ENCODE results near the gene AHDC1.

The AHDC1 gene

GRCh38 chr1:27584453-27584852 is 19.5 kb downstream of the AHDC1 start:
- DNase-seq (ENCODE audit: low read depth), result no peak

DNA sequence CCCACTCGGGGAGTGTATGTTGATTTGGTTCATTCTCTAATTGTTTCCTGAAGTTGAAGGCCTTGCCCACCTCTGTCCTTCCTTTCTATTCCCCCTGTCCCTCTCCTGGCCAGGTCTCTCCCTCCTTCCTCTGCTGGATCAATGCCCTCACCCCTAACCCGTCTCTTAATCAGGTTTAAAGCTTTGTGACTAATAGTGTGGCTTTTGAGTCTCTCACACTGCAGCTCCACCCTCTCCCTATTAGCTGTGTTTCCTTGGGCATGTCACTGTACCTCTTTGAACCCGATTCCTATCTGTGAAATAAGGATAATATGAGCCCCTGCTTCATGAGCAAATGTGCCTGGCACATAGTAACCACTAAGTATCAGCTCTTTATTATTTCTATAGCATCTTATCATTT is 20.5 kb downstream of the AHDC1 start:
- no peak for DNase-seq (ENCODE audit: low read depth)

DNA sequence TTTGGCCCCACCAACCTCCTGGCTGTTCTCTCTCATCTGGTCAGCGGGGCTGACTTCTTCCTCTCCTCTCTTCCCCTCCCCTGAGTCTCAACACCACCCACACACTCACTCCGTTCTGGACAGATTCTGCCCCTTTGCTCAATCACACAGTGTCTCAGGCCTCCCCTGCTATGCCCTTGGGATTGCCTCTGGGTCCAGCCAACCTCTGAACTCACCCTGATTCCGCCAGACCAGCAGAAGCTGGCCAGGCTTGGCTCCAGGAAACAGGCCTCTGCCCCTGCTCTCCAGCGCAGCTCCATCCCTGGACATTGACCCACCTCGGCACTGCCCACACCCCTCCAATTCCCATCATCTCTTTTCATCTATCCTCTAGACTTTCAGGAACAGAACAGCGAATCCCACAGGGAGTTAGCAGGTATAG is 22.1 kb downstream of the AHDC1 start:
- no peak for DNase-seq (ENCODE audit: low read depth)

DNA sequence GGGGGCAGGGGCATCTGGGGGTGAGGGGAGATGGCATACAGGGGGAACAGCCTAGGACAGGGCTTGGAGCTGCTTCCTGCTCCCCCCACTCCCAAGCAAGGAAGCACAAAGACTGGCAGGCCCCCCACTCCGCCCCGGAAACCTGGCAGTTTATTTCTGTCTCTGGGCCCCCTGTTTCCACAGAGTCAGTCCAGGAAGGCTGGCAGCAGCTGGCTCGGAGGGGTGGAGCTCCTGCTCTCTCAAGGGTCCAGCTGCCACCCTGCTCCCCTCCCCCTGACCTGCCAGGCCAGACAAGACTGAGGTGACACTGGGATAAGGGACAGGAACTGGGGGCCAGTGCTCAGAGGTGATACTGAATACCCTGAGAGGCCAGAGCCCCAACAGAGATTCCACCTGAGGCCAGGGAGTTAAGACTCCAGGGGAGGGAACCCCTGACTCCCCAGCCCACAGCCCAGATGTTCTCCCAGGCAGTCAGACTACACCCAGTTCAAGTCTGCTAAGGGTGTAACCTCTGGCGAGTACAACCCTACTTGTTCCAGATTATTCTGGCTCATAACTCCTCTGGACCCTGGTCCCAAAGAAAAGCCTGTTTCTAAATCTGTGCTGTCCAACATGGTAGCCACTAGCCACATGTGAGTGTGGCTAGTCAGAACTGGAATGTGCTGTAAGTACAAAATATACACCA is 26.3 kb downstream of the AHDC1 start:
- no peak for DNase-seq (ENCODE audit: low read depth)

DNA sequence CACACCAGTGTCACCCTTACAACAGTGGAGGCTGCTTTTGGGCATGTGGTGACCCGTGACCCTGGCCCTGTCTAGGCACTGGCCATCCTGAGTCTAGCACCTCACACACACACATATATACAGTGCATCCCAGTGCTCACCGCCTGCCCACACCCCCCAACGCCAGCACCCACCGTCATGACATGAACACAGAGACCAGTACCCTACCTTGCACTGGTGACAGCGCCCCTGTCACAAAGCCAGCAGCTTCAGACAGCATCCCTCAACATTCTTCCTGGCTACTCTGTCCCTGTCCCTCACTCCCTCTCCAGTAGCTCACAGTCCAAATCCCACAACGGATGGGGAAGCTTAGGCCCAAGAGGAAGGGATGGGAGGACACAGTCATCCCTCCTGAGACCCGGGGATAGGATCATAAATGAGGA is 27.1 kb downstream of the AHDC1 start:
- no peak for DNase-seq (ENCODE audit: low read depth)

- no peak for DNase-seq (ENCODE audit: low read depth)
Observed at GRCh38 chr1:27575840-27576331, 28.1 kb downstream of the AHDC1 start.

DNA sequence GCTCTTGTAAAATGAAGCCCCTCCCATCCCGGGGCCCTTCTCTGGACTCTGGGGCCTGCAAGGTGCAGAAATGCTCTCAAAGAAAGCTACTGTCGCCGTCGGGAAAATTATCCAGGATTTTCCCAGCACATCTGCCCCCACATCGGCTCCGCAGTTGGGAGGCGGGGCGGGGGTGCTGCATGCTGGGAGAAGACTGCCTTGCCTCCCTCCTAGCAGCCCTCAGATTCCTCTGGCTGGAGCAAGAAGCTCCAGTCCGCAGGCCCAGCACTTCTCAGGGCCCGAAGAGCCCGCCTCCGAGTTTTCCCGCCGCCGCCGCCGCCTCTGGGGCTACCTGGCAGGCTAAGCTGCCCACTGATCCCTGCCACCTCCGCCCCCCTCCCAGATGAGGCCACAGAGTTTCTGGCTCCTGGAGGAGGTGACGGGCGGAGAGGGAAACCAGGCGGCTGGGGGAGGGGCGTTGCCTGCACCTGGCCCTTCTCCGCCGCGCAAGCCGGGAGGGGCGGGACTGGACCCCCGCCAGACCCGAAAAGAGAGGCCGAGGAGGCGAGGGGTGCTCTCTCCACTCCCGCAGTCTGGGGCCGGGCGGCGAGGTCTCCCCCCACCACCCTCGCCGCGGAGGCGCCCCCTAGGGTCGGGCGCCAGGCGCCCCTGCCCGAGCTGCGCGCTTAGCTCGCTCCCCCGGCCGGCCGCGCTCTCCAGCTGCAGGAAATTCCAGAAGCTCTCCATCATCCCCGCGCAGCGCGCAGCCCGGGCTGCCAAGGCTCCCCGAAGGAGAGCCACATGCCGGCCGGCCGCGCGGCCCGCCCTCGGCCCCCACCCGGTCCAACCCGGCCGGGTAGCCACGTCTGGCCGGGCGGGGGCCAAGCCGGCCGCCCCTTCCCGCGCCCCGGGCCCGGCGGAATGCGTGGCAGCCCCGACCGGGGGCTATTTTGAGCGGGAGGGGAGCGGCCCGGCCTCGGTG is 28.8 kb downstream of the AHDC1 start:
- DNase-seq (ENCODE audit: low read depth), result no peak

DNA sequence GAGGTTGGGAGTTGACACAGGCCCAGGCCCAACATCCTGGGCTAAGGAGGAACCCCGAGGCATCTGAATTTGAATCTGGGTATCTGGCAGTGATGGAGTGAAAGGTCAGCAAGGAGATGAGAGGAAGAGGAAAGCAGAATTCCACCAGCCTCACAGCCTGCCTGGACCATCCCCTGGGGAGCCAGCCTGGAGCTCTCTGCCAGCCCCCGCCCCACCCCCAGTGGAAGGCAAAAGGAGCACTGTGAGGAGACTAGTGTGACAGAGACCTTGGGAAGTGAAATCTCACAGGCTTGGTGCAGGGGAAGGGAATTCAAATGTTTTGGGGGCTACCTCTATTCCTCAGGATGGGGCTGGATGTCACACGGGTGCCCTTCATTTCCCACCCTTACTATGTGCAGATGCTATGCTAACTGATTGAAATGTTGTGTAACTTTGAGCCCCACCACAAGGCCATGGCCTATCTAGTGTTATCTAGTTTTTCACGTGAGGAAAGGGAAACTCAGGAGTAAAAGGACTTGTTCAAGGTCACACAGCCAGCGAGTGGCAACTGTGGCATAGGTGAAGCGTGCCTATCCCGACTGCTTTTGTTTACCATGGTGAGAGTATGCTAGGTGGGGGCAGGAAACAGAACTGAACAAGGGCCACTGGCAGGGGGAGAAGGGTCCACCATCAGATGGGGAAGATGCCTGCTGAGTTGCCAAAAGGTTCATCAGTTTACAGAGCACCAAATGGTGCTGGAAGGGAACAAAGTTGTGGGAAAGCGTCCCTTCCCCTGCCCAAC is 29.8 kb downstream of the AHDC1 start:
- no peak for DNase-seq (ENCODE audit: low read depth)

DNA sequence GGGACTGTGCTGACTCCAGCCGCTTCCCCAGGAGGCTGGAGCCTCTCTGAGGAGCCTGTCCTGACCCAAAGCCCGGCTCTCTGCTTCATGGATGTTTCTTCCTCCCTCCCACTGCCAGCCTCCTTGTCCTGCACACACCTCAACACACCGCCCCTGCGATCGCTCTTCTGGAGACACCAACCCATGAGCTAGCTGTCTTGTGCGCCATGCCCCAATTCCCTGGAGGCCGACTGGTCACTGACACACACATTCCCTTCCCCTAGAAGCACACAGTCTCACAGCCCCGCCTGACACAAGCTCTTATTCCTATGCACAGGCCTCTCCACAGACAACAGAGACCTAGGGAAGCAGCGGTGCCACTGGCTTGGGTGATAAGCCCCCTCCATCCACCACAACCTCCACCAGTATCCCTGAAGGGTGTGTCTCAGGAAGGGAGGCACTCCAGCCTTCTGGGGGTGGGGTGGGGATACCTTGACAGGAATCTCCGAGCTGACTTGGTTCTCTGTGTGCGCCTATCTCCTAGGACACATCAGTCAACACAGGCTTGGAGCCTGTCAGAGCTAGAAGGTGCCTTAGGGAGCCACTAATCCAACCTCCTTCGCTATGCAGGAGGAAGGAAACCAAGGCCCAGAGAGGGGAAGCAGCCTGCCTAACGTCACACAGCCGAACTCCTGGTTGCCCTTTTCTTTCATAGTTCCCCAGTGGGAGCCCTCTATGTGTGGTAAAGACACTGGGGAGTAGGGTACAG is 31.1 kb downstream of the AHDC1 start:
- no peak for DNase-seq (ENCODE audit: low read depth)

GRCh38 chr1:27572019-27572678 is 31.8 kb downstream of the AHDC1 start:
- DNase-seq (ENCODE audit: low read depth), result no peak

- no peak for DNase-seq (ENCODE audit: low read depth)
Observed at GRCh38 chr1:27571439-27572018, 32.4 kb downstream of the AHDC1 start.

- DNase-seq (ENCODE audit: low read depth), result no peak
Observed at GRCh38 chr1:27570784-27571183, 33.2 kb downstream of the AHDC1 start.

DNA sequence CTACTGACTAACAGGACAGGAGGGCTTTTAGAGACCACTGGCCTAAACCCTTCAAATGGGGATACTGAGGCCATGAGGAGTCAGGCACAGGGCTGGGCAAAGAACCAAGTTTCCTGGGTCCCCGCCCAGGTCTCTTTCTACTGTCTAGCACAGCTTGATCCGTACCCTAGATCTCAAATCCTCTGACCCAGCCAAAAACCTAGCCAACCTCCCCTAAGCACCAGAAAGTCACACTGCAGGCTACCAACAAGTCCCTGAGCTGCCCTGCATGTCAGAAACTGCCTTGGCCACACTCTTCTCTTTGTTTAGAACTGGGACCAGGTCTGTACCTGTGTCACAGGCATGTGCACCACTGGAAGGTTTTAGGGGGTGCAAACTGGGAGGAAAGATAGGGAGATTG is 33.6 kb downstream of the AHDC1 start:
- DNase-seq (ENCODE audit: low read depth), result no peak

DNA sequence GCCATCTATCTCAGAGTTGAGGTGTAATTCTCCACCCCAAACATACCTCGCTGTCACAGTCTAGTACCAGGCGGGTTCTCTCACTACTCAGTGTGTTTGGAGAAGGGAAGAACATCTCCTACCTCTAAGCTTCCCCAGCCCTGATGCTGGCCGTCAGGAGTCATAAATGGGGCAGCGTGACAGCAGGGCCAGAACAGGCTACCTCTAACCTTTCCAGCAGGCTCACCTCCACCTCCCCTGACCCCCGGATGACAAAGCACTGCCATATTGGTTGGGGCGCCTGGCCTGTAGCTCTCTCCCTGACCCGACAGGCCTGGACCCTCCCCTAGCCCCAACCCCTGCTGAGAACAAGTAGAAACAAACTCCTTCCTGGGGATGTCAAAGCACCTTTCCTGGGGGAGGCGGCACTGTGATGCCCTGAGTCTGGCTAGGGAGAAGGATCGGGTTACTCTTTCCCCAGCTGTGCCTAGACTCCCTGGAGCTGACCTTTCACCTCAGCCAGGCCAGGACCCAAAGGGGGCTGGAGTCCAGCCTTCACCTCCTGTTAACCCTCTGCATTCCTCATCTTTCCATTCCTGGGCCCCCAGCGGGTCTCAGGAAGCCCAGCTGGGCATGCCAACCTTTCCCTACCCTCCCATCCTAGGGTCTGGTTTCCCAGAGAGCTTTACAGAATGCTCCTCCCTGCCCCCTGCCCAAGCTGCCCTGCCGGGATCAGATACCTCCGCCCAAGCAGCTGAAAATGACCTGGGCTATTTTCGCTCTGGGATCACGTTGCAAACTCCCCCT is 34.2 kb downstream of the AHDC1 start:
- DNase-seq (ENCODE audit: low read depth), result no peak

GRCh38 chr1:27569088-27569460 is 34.9 kb downstream of the AHDC1 start:
- no peak for DNase-seq (ENCODE audit: low read depth)

- peak; percentile 96 for DNase-seq (ENCODE audit: low read depth)
Observed at GRCh38 chr1:27568300-27569087, 35.5 kb downstream of the AHDC1 start.

GRCh38 chr1:27567971-27568299 is 36.0 kb downstream of the AHDC1 start:
- no peak for DNase-seq (ENCODE audit: low read depth)

- DNase-seq (ENCODE audit: low read depth), result no peak
Observed at GRCh38 chr1:27567146-27567526, 36.8 kb downstream of the AHDC1 start.

DNA sequence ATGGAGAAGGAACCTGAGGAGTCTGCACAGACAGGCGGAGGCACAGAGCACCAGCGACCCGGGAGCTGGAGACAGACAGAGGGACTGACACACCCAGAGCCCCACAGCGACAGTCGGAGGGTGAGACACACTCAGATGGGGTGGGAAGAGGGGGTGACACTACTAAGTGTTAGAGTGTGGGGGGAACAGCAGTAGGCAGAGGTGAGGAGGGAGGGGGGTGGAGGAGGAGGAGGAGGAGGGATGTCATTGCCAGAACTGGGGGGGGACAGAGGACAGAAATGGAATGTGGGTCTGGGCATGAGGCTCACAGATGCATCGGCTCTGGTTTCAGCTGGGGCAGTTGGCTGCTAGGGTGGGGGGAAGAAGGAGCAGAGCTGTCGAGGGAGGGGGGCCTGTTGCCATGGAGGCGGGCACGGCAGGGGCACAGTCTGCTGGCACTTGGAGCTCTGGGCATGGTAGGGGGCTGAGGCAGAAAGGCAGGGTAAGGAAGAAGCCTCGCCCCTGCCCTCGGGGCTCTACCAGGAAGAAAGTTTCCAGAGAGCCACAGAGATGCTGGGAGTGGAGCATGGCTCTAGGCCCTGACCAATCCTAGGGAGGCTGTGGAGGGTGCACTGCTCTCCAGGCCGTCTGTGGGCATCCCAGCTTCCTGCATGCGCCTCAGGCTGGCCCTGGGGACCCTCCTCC is 37.3 kb downstream of the AHDC1 start:
- DNase-seq (ENCODE audit: low read depth), result no peak
